NCI-H345 treated with DMSO at 0.1 percent for 48 hours (cell line): ENCODE results near the gene CENPU.

Experiments used
- DNase-seq: peaks from one replicate; lab custom pipeline; 2025; ENCODE audit not compliant: unreplicated experiment; lab: John Stamatoyannopoulos, UW

CENPU gene

DNA sequence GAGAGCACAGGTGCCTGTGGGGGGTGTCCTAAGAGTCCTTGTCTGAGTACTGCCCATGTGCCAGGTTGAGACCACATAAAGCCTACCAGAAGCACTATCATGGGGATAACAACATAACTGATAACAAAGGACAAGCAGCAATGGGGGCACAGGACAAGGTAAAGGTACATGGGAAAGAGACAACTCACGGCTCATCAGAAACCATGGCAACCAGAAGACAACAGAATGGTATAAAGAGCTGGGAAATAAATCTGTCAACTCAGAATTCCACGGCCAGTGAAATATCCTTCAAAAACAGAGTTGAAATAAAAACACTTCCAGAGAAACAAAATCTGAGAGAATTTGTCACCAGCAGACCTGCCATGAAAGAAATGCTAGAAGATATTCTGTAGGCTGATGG is 20.0 kb downstream of the CENPU start:
- no peak for DNase-seq

- DNase-seq: no peak
Observed at GRCh38 chr4:184712322-184712721, 21.6 kb downstream of the CENPU start.

DNA sequence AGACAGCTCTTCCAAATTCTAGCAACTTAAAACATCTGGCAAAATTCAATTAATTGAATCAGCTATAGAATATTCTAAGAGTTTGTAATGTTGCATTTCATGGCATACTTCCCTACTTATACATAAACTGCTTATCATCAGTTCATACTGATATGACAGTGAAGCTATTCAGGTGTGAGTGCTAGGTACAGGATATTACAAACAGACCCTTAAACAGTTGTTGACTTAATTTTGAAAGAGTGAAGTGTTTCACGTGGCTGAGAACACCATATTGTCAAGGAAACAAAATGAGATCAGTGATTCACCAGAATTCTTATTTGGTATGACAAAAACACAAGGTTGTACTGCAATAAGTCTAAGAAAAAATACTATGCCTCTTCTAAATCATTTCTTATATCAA is 27.4 kb downstream of the CENPU start:
- no peak for DNase-seq

DNA sequence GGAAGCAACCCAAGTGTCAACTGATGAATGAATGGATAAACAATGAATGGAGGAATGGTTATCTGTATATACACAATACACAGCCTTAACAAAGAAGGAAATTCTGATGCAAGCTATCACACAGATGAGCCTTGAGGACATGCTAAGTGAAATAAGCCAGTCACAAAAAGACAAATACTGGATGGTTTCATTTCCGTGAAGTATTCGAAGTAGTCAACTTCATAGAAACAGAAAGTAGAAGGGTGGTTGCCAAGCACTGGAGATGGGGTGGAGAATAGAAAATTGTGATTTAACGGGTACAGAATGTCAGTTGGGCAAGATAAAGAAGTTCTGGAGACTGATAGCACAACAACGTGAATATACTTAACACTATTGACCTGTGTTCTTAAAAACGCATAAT is 28.2 kb downstream of the CENPU start:
- no peak for DNase-seq

DNA sequence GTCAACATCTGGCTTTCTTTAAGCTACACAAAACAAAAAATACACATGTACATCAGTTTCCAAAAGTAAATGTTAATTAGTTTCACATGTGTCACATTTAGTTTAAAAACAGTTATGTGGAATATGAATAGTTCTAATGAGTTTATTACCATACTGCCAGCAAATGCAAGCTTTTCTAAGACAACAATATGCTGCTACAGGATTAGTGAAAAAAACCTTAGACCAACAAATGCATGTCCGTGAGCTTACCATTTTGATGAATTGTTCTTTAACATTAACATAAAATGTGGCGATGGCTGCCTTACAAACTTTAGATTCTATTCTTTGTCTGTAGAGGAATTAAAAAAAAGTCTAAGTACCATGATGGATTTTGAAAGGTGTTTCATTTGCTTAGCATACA is 31.8 kb downstream of the CENPU start:
- DNase-seq: no peak

DNA sequence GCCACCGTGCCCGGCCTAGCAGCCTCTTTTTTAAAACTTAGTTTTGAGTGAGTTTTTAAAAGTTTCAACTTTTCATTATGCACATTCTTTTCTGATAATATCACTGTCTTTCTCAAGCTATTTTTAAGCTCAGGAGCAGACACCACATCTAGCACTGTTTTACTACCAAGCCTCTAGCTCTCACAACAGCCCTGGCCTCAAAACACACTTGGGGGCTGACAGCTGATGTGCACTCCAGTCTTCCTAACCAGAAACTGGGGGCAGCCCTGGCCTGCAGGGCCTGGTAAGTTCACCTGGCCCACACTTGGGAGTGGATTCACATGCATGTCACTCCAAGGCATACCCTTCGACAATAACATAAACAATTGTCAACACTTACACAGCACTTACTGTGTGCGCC is 34.0 kb downstream of the CENPU start:
- no peak for DNase-seq

DNA sequence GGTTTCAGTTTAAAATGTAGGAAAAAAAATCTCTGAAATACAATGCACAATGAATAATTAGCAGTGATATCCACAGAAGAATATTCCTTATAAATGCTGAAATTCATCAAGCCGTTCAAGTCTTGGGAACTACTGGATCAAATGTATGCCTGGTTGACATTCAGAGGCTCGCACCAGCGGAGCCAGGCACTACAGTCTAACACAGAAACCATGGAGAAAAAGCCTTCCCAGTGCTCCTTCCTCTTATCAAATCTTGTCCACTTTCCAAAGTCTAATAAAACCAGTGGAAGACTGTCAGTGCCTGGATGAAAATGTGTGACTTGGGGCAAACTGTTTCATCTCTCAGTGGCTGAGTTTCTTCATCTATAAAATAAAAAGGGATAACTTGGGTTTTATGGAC is 35.9 kb downstream of the CENPU start:
- no peak for DNase-seq

DNA sequence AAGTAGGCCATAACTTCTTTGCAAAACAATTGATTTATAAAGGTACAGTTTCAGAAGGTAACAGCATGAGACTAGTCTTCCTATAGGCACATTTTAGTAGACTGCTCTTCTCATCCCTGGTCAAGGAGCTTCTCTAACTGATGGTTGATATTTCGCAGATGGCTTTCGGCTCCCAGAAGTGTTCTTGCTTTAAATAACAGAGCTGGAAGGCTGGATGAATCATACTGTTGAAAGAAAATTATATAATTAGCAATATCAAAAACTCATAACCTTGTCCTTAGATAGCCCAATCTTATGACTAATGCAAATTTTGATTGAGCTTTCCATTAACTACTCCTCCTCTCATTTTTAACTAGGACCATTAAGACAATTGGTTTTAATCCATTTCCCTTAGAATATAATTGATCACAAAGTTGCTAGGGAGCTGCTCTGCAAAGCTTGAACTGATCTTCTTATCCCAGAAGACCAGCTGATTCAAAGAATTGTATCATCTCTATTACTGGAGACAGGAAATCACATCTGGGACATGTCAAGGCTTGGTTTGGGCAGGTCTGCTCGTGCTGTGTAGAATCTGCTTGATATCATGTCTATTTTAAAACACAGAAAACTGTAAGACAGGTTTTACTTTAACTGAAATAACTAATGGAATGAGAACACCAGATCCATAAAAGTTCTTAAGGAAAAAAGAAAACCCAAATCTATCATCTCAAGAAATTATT is 38.6 kb downstream of the CENPU start:
- DNase-seq: no peak

- DNase-seq: no peak
Observed at GRCh38 chr4:184694412-184694956, 39.4 kb downstream of the CENPU start.

DNA sequence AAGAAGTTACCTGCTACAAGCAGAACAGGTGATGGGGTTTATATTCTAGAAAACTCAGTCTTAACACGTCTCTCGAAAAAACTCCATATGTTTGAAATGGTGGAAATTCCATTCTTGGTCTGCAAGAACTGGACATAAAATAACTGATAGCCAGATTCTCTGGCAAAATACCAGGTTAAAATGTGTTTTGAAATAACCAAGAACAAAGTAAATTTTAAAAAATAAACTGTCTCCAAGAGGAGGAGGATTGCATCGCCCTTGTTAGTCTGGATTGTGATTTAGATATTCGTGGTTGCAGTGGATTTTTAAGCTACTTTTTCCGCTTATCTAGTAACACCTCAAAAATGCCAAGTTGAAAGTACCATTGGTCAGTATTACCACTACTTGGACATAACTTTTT is 40.8 kb downstream of the CENPU start:
- DNase-seq: no peak

DNA sequence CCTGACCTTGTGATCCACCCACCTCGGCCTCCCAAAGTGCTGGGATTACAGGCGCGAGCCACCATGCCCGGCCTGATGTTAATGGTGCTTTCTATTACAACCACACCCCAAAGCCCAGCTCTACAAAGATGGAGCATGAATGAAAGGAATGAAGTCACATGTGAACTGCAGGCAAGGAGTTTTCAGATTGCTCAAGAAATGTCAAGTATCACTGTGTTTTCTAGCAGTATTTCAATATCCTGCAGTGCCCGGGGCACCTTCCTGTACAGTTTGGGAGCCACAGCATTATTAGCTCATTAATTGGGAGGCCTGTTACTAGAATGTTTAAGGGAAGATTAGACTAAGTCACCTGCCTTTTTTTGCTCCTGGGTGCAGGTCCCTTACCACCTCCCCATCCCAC is 44.2 kb downstream of the CENPU start:
- no peak for DNase-seq

DNA sequence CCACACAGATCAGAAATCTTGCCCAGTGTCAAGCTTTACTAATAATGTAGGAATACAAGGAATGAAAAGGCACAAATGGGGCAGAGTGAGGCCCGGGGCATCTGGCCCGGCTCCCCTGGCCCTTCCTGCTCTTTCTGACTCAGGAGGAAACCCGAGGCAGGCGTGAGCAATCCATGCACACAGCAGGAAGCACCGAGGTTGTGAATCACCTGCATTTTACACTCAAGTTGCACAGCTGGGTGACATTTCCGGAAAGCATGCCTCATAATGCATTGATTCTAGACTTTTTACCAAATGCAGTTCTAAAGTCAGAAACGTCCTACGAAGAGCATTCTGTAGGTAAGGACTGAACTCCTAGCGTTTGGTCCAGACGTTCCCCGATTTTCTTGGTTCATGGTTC is 45.4 kb downstream of the CENPU start:
- DNase-seq: no peak

GRCh38 chr4:184688005-184688404 is 45.9 kb downstream of the CENPU start:
- no peak for DNase-seq

- no peak for DNase-seq
Observed at GRCh38 chr4:184684491-184685189, 49.3 kb downstream of the CENPU start.

GRCh38 chr4:184681916-184682315 is 52.0 kb downstream of the CENPU start:
- DNase-seq: no peak

DNA sequence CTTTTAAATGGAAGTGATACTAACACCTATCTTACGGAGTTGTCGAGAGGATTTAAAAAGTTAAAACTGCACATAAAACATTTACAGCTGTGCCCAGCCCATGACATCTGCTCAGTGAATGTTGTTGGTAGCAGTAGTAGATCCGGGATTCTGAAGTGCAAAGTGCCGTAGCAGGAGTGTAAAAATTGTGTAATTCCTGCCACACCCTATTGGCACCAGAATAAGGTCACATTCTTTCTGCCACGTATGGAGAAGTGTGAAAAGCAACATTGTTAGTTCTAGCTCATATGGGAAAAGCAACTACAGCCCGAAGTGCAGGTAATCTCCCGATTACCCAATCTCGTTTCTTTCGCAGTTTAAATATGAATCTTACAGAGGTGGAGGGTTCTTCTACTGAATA is 53.2 kb downstream of the CENPU start:
- DNase-seq: no peak

GRCh38 chr4:184675821-184676492 is 57.9 kb downstream of the CENPU start:
- no peak for DNase-seq

GRCh38 chr4:184675018-184675417 is 58.9 kb downstream of the CENPU start:
- DNase-seq: no peak

DNA sequence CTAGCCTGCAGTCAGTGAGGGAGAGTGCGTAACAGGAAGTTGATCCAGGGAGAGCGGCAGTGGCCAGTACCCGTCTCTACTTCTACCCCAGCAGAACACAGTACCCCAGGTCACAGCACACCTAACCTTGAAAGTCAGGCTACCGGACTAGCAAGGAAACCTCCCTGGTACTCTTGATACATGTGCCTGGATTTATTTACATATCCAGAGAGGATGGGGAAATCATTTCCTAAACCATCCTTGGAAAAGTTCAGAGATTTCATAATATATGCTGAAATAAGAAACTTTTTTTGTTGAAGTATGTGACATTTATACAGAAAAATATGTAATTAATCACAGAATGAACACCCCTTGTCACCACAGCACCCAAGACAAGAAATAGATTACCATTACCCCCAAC is 59.9 kb downstream of the CENPU start:
- no peak for DNase-seq

DNA sequence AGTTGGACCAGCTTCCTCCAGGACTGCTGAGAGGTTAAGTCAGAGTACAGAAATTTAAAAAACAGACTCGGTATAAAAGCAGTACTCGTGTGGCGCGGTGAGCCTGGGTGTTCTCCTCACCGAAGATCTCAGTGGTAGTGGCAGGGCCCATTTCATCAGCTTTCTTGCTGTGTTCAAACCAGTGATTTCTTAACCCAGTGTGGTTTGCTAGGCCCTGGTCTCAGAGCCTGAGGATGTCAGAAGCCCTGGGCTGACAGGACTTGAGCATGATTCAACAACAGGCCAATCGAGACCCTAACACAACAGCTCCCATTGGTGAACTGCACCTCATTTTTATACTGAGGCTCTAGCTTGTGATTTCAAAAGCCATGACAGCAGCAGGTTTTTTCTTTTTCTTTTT is 61.2 kb downstream of the CENPU start:
- DNase-seq: no peak

DNA sequence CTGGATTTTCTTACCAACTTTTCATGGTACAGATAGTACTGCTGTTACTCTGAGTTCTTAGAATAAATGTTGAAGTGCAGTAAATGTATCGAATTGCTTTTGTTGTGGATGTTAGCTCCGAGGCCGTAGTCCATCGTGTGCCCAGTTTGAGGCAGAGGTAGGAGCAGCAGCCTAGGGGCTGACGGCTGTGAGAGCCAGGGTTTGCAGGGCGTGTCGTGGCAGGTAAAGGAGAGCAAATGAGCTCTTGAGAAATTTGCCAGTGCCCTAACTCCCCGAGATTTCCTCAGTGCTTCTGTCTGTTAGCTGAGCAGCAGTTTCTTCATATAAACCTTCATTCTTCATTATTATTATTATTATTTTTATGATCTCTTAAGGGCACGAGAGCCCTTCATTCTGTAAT is 62.8 kb downstream of the CENPU start:
- DNase-seq: no peak

DNA sequence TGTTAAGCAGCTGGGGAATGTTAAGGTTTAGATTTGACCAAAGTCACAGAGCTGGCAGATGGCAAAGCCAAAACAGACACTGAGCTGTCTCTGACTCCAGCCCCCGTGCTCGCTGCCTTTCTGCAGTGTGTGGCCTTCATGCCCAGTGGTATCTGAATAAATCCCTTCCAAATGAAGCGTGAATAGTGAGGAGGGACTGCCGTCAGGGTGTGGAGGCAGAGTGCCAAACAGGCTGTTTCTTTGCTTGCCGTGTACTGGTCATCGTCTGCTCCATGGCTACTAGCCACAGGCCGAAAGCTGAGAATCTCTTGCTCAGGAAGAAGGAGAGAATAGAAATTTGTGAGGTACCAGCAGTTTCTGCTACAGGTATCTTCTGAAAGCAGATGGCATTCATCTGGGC is 64.6 kb downstream of the CENPU start:
- DNase-seq: no peak
